Effector memory CD4-positive, alpha-beta T cell (primary cell): ENCODE data around the gene C19orf38.

Experiments
- DNase-seq, 3 donors: peaks; one replicate each; pipeline ENCODE4 v3.0.0-alpha.2; 2020
- H3K27ac ChIP-seq: 2 replicates; pipeline ENCODE4 v1.7.0; 2013; ENCODE audit warnings: mild to moderate bottlenecking, low read length, moderate library complexity; ENCODE audit not compliant: insufficient read depth, poor library complexity, severe bottlenecking
- H3K27me3 ChIP-seq: replicated peaks from 2 replicates; pipeline ENCODE4 v1.7.0; 2013; ENCODE audit warnings: mild to moderate bottlenecking, low read length; ENCODE audit not compliant: insufficient read depth, control insufficient read depth, poor library complexity, severe bottlenecking
- H3K36me3 ChIP-seq: 2 replicates; pipeline ENCODE4 v1.7.0; 2013; ENCODE audit warnings: mild to moderate bottlenecking, low read length, moderate library complexity; ENCODE audit not compliant: control insufficient read depth, insufficient read depth
- H3K4me1 ChIP-seq: 2 replicates; pipeline ENCODE4 v1.7.0; 2013; ENCODE audit warnings: low read length, mild to moderate bottlenecking; ENCODE audit not compliant: control insufficient read depth, insufficient read depth, poor library complexity, severe bottlenecking
- H3K4me3 ChIP-seq: 2 replicates; pipeline ENCODE4 v1.7.0; 2013; ENCODE audit warnings: low read length, low read depth, mild to moderate bottlenecking; ENCODE audit not compliant: insufficient read depth, poor library complexity, severe bottlenecking
- H3K9me3 ChIP-seq: 2 replicates; pipeline ENCODE4 v1.7.0; 2013; ENCODE audit warnings: mild to moderate bottlenecking, low read length, moderate library complexity; ENCODE audit not compliant: control insufficient read depth

C19orf38 gene

DNA sequence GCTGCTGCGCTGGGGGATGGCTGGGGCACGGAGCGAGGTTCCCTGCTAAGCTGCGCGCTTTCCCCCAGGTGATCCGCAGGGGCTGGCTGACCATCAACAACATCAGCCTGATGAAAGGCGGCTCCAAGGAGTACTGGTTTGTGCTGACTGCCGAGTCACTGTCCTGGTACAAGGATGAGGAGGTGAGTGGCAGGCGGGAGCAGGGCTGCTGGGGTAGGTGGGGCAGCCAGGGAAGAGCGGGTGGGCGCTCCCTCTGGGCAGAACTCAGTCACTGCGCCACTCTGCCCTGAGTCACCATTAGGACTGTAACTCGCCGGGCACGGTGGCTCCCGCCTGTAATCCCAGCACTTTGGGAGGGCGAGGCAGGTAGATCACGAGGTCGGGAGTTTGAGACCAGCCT is 36.0 kb upstream of the C19orf38 start:
- H3K36me3 ChIP-seq, result peaks cover 61% of the 10 kb centered on the region
- H3K4me1 ChIP-seq, result peaks cover 12% of the 10 kb centered on the region

DNA sequence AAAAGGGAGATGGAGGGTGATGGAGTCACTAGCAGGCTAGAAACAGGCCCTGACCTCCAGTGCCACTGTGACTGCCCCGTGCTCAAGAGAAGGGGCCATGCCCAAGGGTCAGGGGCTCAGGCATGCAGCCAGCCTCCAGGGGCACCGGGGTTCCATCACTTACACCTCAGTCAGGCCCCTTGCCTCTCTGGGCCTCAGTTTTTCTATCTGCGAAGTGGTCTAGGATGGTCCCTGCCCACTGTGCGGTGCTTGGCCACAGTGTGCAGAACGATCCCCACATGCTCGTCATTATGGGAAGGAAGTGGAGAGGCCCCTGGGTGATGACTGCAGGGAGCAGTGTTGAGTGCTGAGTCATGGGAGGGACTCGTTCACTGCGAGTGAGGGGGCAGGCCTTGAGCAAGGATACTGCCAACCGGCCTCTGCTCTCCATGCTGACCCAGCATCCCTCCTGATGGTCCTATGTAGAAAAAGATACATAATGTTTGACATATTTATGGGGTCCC is 35.3 kb upstream of the C19orf38 start:
- Histone ChIP-seq H3K9me3 (no peaks in the 10 kb centered on the region), H3K36me3 (peaks cover 66% of the 10 kb centered on the region), H3K27ac (no peak overlapping the region), H3K4me3 (no peak overlapping the region), H3K4me1 (peaks cover 12% of the 10 kb centered on the region), H3K27me3 (no peaks in the 10 kb centered on the region)
- no peak for DNase-seq

More for the DNA sequence above, 36.0 kb upstream of the C19orf38 start:
- H3K4me3 ChIP-seq, result no peak overlapping the region
- H3K27me3 ChIP-seq, result no peaks in the 10 kb centered on the region
- no peak for DNase-seq
- H3K27ac ChIP-seq, result no peak overlapping the region
- H3K9me3 ChIP-seq, result no peaks in the 10 kb centered on the region

DNA sequence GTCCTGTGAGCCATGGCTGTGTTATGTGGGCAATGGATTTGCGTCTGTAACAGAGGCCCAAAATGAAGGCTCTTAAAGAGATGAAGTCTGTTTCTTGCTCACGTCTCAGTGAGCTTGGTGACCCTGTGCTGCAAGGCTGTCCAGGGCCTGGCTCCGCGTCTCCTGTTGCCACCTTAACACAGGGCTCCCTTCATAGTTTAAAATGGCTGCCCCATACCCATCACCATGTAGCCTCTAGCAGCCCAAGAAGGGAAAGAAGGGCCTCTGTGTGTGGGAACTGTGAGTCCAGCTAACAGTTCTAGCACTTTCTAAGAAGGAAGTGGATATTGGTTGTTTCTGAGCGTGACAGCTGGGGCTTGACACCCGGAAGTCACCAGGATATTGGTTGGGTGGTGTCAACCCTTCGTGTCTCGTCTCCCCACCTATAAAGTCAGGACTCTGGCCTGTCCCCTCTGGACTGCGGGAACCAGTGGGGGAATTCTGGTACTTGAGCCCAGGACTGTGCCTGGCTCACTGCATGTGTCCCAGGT is 33.1 kb upstream of the C19orf38 start:
- no peak overlapping the region for H3K4me3 ChIP-seq

DNA sequence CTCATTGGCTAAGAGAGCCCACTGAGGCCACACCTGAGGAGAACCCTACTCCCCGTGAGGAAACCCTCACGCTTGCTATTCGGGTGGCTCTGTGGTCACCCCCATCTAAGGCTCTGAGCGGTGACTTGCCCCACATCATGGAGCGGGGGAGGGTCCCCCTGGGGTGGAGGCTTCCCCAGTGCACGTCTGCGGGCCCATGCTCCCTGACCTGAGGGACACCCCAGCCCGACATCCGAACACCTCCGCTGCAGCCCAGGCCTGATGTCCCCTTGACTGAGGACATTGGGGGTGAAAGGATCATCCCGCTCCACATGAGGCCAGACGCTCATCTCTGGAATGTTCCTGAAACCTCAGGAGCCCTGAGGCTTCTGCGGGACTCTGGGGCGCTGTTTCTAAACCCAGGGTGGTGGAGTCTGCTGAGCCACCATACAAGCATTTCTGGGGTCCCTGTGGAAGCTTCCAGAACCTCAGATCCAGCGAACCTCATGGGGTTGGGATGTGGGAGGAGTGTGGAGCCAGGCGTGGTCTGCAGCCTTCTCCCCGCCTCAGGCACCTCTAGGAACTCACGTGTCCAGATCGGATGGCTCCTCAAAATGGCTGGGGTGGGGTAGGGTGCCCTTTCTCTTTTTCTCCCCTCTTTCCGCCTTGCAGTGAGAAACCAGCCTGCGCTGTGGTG is 32.1 kb upstream of the C19orf38 start:
- no peaks in the 10 kb centered on the region for H3K4me1 ChIP-seq
- no peak overlapping the region for H3K4me3 ChIP-seq
- H3K27ac ChIP-seq, result no peak overlapping the region
- peaks cover 71% of the 10 kb centered on the region for H3K36me3 ChIP-seq
- H3K27me3 ChIP-seq, result no peaks in the 10 kb centered on the region
- H3K9me3 ChIP-seq, result no peaks in the 10 kb centered on the region
- DNase-seq, result no peak

More for the DNA sequence above, 33.1 kb upstream of the C19orf38 start:
- DNase-seq, result no peak
- Histone ChIP-seq H3K27ac (no peak overlapping the region), H3K27me3 (no peaks in the 10 kb centered on the region), H3K36me3 (peaks cover 71% of the 10 kb centered on the region), H3K9me3 (no peaks in the 10 kb centered on the region), H3K4me1 (no peaks in the 10 kb centered on the region)

DNA sequence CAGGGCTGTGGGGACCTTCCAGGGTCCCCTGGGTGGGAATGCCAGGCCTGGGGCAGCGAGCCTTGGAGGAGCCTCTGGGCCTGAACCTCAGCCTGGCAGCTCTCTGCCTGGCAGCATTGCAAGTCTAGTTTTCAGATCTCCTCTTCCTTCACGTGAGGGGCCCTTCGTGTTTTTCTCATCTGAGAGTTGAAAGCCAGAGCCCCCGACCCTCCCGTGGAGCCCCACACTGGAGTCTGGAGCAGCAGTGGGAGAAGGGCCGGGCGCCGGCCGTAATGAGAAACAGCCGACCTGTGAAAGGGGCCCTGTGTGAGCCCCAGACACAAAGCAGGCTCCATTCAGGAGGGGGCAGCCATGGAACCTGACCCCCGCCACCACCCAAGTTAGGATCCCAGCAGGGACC is 31.5 kb upstream of the C19orf38 start:
- peaks cover 70% of the 10 kb centered on the region for H3K36me3 ChIP-seq
- no peak overlapping the region for H3K4me3 ChIP-seq
- H3K27ac ChIP-seq, result no peak overlapping the region
- DNase-seq, result no peak
- no peaks in the 10 kb centered on the region for H3K4me1 ChIP-seq
- H3K27me3 ChIP-seq, result no peaks in the 10 kb centered on the region
- no peaks in the 10 kb centered on the region for H3K9me3 ChIP-seq

DNA sequence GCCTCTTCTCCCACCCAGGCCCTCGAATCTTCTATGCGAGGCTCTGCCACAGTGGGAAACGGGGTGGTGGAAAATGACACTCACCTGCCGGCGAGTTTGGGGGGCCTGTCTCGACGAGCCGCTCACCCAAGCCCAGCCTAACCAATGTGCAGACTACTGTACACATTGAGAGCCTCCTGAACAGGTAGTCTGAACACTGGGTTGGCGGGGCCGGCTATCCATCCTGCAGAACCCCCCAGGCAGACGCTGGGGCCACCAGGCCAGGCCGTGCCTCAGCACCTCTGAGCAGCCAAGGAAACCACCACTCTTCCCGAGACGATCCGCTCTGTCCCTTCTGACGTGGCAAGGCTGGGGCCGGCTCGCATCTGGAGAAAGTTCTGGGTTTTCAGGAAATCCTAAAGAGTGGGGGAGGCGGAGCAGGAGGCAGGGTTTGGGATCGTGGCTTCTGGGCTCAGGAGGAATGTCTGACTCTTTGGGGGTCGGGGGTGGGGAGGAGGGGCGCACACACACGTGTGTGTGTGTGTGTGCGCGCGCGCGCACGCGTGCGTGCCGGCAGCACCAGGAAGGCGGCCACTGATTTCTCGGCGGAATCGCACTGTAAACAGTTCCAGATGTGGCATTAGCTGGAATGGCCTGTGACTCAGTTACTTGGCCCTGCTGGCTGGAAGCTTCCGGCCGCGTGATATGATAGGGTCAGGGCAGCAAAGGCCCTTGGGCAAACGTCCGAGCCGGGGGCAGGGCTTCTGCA is 30.8 kb upstream of the C19orf38 start:
- Histone ChIP-seq H3K27ac (no peak overlapping the region), H3K36me3 (peaks cover 71% of the 10 kb centered on the region), H3K4me1 (no peaks in the 10 kb centered on the region)

DNA sequence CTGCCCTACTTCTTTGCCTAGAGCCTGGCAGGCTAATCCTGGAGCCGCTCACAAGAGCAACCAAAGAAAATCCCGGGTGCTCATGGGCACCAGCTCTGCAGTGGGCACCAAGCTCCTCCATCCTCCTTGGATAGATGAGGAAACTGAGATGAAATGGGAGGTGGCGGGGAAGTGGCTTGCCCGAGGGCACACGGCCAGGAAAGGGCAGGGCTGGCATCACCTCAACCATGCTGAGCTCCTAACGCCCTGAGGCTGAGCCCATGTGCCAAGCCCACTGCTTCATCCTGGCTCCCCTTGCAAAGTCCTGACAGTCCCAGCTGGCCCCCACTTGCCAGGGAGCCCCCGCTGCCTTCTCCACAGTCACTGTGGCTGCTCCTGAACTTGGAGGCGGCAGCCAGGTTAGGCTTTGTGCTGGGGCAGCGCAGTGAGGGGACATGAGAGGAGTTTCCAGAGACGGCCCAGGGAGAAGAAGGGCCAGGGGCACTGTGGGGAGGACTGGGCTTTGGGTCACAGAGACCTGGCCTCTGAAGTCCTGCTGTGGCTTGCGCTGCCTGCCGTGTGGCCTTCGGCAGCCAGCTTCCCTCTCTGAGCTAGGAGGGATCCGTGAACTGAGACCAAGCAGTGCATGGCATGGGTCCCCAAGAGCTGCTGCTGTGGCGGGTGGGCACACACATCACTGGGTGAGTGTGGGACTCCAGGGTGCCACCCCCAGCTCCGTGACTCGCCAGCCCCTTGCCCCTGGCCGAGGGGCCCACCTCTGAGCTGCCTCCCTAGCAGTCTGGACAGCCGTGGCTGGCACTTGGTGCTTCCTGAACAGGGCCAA is 29.7 kb upstream of the C19orf38 start:
- H3K36me3 ChIP-seq, result peaks cover 66% of the 10 kb centered on the region
- H3K9me3 ChIP-seq, result no peaks in the 10 kb centered on the region
- no peaks in the 10 kb centered on the region for H3K4me1 ChIP-seq
- H3K27me3 ChIP-seq, result no peaks in the 10 kb centered on the region
- H3K4me3 ChIP-seq, result no peak overlapping the region
- no peak for DNase-seq
- H3K27ac ChIP-seq, result no peak overlapping the region

More for the DNA sequence above, 30.8 kb upstream of the C19orf38 start:
- Histone ChIP-seq H3K9me3 (no peaks in the 10 kb centered on the region), H3K4me3 (no peak overlapping the region), H3K27me3 (no peaks in the 10 kb centered on the region)
- DNase-seq, result no peak

DNA sequence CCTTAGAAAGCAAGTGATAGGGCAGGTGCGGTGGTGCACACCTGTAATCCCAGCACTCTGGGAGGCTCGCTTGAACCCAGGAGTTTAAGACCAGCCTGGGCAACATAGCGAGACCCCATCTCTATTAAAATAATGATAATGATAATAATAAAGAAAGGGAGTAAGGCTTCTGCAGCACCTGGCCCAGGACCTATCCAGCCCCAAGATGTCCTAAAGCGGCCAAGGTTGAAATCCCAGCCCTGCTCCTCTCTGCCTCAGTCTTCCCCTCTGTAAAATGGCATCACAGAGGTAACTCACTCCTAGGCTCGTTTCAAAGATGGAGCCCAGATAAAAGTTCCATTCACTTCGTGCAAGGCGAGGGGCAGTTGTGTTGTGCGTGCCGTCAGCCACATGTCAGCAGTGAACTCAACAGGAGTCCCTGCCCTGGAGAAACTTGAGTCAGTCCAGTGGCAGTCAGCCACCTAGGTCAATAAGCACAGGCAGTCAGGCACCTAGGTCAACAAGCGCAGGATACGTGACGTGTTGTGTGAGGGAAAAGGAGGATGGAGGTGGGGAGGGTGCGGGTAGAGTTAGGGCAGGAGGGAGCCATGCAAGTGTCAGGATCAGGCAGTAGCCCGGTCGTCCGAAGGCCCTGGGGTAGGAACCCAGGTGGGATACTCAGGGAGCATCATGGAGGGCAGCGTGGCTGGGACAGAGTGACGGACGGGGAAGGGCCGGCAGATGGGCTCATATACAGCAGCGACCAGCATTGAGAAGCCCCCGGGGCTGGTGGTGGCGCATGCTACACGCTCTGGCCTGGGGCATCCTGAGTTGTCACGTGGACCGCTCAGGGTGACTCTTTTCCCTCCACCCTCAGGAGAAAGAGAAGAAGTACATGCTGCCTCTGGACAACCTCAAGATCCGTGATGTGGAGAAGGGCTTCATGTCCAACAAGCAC is 28.8 kb upstream of the C19orf38 start:
- H3K27ac ChIP-seq, result peak overlapping the region; percentile 1
- H3K27me3 ChIP-seq, result no peaks in the 10 kb centered on the region
- H3K36me3 ChIP-seq, result peaks cover 73% of the 10 kb centered on the region
- H3K4me3 ChIP-seq, result no peak overlapping the region
- H3K9me3 ChIP-seq, result no peaks in the 10 kb centered on the region
- no peak for DNase-seq
- no peaks in the 10 kb centered on the region for H3K4me1 ChIP-seq

DNA sequence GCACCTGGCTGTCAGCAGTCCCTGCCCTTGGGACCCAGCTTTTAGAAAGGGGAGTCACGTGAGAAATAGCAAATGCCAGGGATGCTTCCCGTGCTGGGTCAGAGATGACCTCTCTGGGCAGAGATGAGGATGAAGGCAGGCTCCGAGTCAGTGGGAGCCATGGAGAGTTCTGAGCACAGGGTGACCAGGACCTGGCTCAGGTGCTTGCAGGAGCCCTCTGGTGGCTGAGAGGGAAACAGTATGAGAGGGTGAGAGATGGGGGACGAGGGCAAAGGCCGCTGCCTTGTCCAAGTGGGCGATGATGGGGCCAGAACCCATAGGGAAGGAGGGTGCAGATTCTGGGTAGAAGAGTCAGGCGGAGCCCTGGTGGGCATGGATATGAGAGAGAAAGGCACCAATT is 28.0 kb upstream of the C19orf38 start:
- H3K4me1 ChIP-seq, result no peaks in the 10 kb centered on the region
- H3K4me3 ChIP-seq, result no peak overlapping the region
- H3K27ac ChIP-seq, result no peak overlapping the region
- H3K36me3 ChIP-seq, result peaks cover 77% of the 10 kb centered on the region
- DNase-seq, result no peak
- H3K9me3 ChIP-seq, result no peaks in the 10 kb centered on the region
- no peaks in the 10 kb centered on the region for H3K27me3 ChIP-seq
